Neural progenitor cell (in vitro differentiated cells): ENCODE data around the gene TRPC4. TPM values are rescaled to one million over a fixed set of nuclear protein-coding genes. Genes with fewer than 3 reads are reported as not detected.
A peak's percentile ranks its signal among the peaks of the same experiment; 100 is the strongest.

Experiments used
- DNase-seq: peaks from one replicate; pipeline ENCODE4 v3.0.0-alpha.2; 2016; ENCODE audit warnings: low spot score
- H2AFZ ChIP-seq: fragments of 200-600 bp; sonication (generic); replicated peaks from 2 replicates; pipeline ENCODE4 v1.6.1; 2016; ENCODE audit warnings: antibody characterized with exemption
- H3F3A ChIP-seq: fragments of 200-600 bp; sonication (generic); 2 replicates; pipeline ENCODE4 v1.6.1; 2016; ENCODE audit warnings: antibody characterized with exemption, low read depth
- H3K27ac ChIP-seq: fragments of 200-600 bp; sonication (generic); 2 replicates; pipeline ENCODE4 v1.5.1; 2016; ENCODE audit warnings: mild to moderate bottlenecking
- H3K27me3 ChIP-seq: fragments of 200-600 bp; sonication (generic); 2 replicates; pipeline ENCODE4 v1.6.1; 2016; ENCODE audit warnings: mild to moderate bottlenecking, moderate library complexity
- H3K36me3 ChIP-seq: fragments of 200-600 bp; sonication (generic); 2 replicates; pipeline ENCODE4 v1.5.1; 2016
- H3K4me1 ChIP-seq: fragments of 200-600 bp; sonication (generic); 2 replicates; pipeline ENCODE4 v1.6.1; 2016; ENCODE audit warnings: mixed run types
- H3K4me2 ChIP-seq: fragments of 200-600 bp; sonication (generic); 2 replicates; pipeline ENCODE4 v1.6.1; 2016
- H3K4me3 ChIP-seq: fragments of 200-600 bp; sonication (generic); 2 replicates; pipeline ENCODE4 v1.5.1; 2016
- H3K79me2 ChIP-seq: fragments of 200-600 bp; sonication (generic); 2 replicates; pipeline ENCODE4 v1.6.1; 2016; ENCODE audit warnings: low read depth
- H3K9ac ChIP-seq: fragments of 200-600 bp; sonication (generic); 2 replicates; pipeline ENCODE4 v1.6.1; 2016
- H3K9me3 ChIP-seq: fragments of 200-600 bp; sonication (generic); 2 replicates; pipeline ENCODE4 v1.5.1; 2016; ENCODE audit warnings: low read depth
- H4K20me1 ChIP-seq: fragments of 200-600 bp; sonication (generic); 2 replicates; pipeline ENCODE4 v1.6.1; 2016; ENCODE audit warnings: low read depth
- H3K27ac Mint-ChIP-seq: 3 replicates; pipeline ENCODE4 v1.8.0; 2021; ENCODE audit warnings: mixed read lengths
- H3K27me3 Mint-ChIP-seq: 2 replicates; pipeline ENCODE4 v1.8.0; 2022; ENCODE audit warnings: low read depth, mild to moderate bottlenecking, inconsistent platforms, moderate library complexity, mixed read lengths; ENCODE audit not compliant: insufficient read depth
- H3K36me3 Mint-ChIP-seq: 3 replicates; pipeline ENCODE4 v1.8.0; 2021; ENCODE audit warnings: mixed read lengths
- H3K4me1 Mint-ChIP-seq: 3 replicates; pipeline ENCODE4 v1.8.0; 2021; ENCODE audit warnings: mixed read lengths
- H3K4me3 Mint-ChIP-seq: 3 replicates; pipeline ENCODE4 v1.8.0; 2021; ENCODE audit warnings: mild to moderate bottlenecking, moderate library complexity, mixed read lengths
- H3K9me3 Mint-ChIP-seq: 3 replicates; pipeline ENCODE4 v1.8.0; 2020; ENCODE audit warnings: mixed read lengths
- EZH2 ChIP-seq: fragments of 200-600 bp; sonication (generic); IDR thresholded peaks from 2 replicates; pipeline ENCODE4 v1.6.1; 2017; ENCODE audit warnings: antibody characterized with exemption, mild to moderate bottlenecking, moderate library complexity
- EZH2phosphoT487 ChIP-seq: fragments of 200-600 bp; sonication (generic); IDR thresholded peaks from 2 replicates; pipeline ENCODE4 v1.6.1; 2017; ENCODE audit warnings: antibody characterized with exemption
- total RNA-seq: library from RNA; depleted of rRNA; stranded (reverse); fragments of >200 nt; gene quantifications from 2 replicates; pipeline ENCODE4 v1.2.3, GENCODE V29; 2015; ENCODE audit warnings: low replicate concordance
- TF ChIP-seq, protein P1 (sequence below): fragments of 200-600 bp; sonication (generic); IDR thresholded peaks from 2 replicates; pipeline ENCODE4 v1.5.1; 2017; ENCODE audit warnings: antibody characterized with exemption, mild to moderate bottlenecking

TRPC4 gene
- total RNA-seq, 1 donor from 2014 or later, result 21.1 TPM

DNA sequence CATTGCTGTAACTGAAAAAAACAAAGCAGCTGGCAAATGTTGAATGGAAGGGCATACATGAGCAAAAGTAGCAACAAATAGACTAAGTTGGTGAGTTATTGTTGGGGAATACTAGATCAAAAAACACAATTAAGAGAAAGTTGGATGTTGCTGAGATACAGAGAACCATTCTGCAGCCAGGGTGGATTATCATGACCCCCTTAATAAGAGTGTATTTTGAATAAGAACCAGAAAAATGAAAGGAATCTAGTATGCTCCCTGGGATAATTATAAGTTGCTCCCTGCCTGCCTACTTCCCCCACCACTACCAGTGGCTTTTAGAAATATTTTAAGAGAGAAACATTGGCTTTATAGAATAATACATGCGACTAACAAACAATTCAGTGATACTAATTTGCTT is 14.5 kb upstream of the TRPC4 start:
- Histone ChIP-seq H3K4me2 (no peak overlapping the region), H3K9ac (no peak overlapping the region), H4K20me1 (no peaks in the 10 kb centered on the region), H3K4me1 (no peaks in the 10 kb centered on the region), H3K27me3 (no peaks in the 10 kb centered on the region), H3K27ac (no peak overlapping the region), H2AFZ (no peak overlapping the region), H3F3A (no peaks in the 10 kb centered on the region), H3K79me2 (no peaks in the 10 kb centered on the region), H3K4me3 (no peak overlapping the region), H3K9me3 (no peaks in the 10 kb centered on the region), H3K36me3 (no peaks in the 10 kb centered on the region)
- Mint-ChIP-seq H3K4me1 (no peaks in the 10 kb centered on the region), H3K36me3 (no peaks in the 10 kb centered on the region), H3K27me3 (no peaks in the 10 kb centered on the region), H3K4me3 (no peak overlapping the region), H3K27ac (no peak overlapping the region), H3K9me3 (peaks cover 3% of the 10 kb centered on the region)
- no peak for DNase-seq
- no peak for TF ChIP-seq EZH2
- TF ChIP-seq, protein P1, sequence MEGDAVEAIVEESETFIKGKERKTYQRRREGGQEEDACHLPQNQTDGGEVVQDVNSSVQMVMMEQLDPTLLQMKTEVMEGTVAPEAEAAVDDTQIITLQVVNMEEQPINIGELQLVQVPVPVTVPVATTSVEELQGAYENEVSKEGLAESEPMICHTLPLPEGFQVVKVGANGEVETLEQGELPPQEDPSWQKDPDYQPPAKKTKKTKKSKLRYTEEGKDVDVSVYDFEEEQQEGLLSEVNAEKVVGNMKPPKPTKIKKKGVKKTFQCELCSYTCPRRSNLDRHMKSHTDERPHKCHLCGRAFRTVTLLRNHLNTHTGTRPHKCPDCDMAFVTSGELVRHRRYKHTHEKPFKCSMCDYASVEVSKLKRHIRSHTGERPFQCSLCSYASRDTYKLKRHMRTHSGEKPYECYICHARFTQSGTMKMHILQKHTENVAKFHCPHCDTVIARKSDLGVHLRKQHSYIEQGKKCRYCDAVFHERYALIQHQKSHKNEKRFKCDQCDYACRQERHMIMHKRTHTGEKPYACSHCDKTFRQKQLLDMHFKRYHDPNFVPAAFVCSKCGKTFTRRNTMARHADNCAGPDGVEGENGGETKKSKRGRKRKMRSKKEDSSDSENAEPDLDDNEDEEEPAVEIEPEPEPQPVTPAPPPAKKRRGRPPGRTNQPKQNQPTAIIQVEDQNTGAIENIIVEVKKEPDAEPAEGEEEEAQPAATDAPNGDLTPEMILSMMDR, result no peak
- no peak for TF ChIP-seq EZH2phosphoT487

DNA sequence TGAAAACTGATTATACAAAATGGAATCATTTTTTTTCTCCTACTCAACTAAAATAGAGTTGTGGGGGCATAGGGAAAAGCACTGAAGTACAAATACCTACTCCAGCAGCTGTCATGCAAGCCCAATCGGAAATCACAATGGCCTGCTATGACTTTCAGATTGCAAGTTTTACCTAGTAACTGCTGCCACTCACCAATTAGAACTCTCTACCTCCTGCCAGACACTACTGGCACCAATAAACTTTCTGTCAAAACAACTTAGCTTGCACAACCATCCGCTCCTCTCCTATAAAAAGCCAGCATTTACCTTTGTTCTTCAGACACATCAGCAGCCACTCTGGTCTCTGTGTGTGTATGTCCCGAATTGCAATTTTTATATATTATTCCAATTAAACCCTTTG is 9.3 kb upstream of the TRPC4 start:
- Histone ChIP-seq H4K20me1 (no peaks in the 10 kb centered on the region), H3K9ac (no peak overlapping the region), H3F3A (no peaks in the 10 kb centered on the region), H3K36me3 (no peaks in the 10 kb centered on the region), H2AFZ (peak overlapping the region; percentile 75), H3K4me1 (no peaks in the 10 kb centered on the region), H3K27me3 (no peaks in the 10 kb centered on the region), H3K4me3 (no peak overlapping the region), H3K27ac (no peak overlapping the region), H3K9me3 (no peaks in the 10 kb centered on the region), H3K79me2 (no peaks in the 10 kb centered on the region), H3K4me2 (no peak overlapping the region)
- H3K4me1 Mint-ChIP-seq, result no peaks in the 10 kb centered on the region
- no peak for TF ChIP-seq EZH2phosphoT487
- TF ChIP-seq, protein P1, result no peak
- no peak for TF ChIP-seq EZH2
- no peak overlapping the region for H3K4me3 Mint-ChIP-seq
- H3K27me3 Mint-ChIP-seq, result no peaks in the 10 kb centered on the region
- no peak for DNase-seq
- no peaks in the 10 kb centered on the region for H3K9me3 Mint-ChIP-seq
- no peaks in the 10 kb centered on the region for H3K36me3 Mint-ChIP-seq
- no peak overlapping the region for H3K27ac Mint-ChIP-seq

DNA sequence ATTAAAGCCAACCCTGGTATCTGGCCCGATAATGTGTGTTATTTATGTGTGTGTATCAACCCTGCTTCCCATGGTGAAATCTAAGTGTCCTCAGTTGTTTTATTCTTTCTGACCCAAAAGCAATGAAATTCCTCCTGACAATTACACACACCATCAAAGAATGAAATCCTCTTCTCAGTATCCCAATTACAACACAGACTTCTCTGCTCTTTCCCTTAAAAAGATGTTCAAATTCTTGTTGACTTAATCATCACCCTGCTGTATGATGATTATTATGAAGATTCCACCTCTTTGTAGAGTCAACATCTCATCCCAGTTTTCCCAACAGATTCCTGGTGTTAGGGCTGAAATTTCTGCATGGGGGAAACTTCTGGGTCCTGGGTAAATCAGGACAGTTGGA is 8.9 kb upstream of the TRPC4 start:
- no peaks in the 10 kb centered on the region for H3K79me2 ChIP-seq
- H3K4me1 Mint-ChIP-seq, result no peaks in the 10 kb centered on the region
- no peaks in the 10 kb centered on the region for H3K36me3 ChIP-seq
- DNase-seq, result no peak
- H3K4me1 ChIP-seq, result no peaks in the 10 kb centered on the region
- no peaks in the 10 kb centered on the region for H3K36me3 Mint-ChIP-seq
- H3K4me2 ChIP-seq, result no peak overlapping the region
- H3F3A ChIP-seq, result no peaks in the 10 kb centered on the region
- H3K9ac ChIP-seq, result no peak overlapping the region
- no peak overlapping the region for H3K4me3 ChIP-seq
- H3K27me3 Mint-ChIP-seq, result no peaks in the 10 kb centered on the region
- no peaks in the 10 kb centered on the region for H3K9me3 Mint-ChIP-seq
- H3K4me3 Mint-ChIP-seq, result no peak overlapping the region
- H3K27ac ChIP-seq, result no peak overlapping the region
- H3K27me3 ChIP-seq, result no peaks in the 10 kb centered on the region
- H3K9me3 ChIP-seq, result no peaks in the 10 kb centered on the region
- TF ChIP-seq, protein P1, result no peak
- TF ChIP-seq EZH2phosphoT487 (no peak), EZH2 (no peak)
- peak overlapping the region; percentile 75 for H2AFZ ChIP-seq
- no peak overlapping the region for H3K27ac Mint-ChIP-seq
- H4K20me1 ChIP-seq, result no peaks in the 10 kb centered on the region
